Subcutaneous adipose tissue (tissue), 4 donors: Measurements from ENCODE around the gene CPA5. TPM values are rescaled to one million over a fixed set of nuclear protein-coding genes. Genes with fewer than 3 reads are reported as not detected.

Source experiments
- CTCF ChIP-seq: fragments of 450-650 bp; IDR thresholded peaks from one replicate; pipeline ENCODE4 v1.5.1; 2016; ENCODE audit warnings: low read depth, mild to moderate bottlenecking, control low read depth, antibody characterized with exemption, moderate library complexity
- total RNA-seq, 4 donors: library from RNA; depleted of rRNA; stranded (reverse); fragments of >200 nt; gene quantifications; one replicate each; pipeline ENCODE4 v1.1.0, GENCODE V29; 2016

Gene CPA5
- total RNA-seq, 4 donors from 2014 or later: not detected

GRCh38 chr7:130314305-130314704, 30.3 kb upstream of the CPA5 start:
- no peak for TF ChIP-seq CTCF

DNA sequence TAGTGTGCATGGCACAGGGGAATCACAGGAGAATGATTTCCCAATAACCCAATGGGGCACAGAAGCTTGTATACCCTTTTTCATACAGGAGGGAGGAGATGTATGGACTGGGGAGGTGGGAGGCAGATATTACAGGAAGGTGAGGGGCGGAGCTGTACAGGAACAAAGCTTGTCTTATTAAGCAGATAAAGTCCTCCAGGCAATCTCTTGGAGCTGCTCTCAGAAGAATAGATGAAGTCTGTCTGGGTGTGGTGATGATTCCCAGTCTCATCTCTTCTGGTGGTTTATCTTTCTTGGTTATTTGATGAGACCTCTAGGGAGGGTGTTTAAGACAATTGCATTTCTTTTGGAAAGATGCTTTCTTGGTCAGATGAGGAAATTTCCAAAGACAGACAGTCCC, 25.1 kb upstream of the CPA5 start:
- no peak for TF ChIP-seq CTCF

- TF ChIP-seq CTCF: no peak
Observed at GRCh38 chr7:130322615-130323014, 22.0 kb upstream of the CPA5 start.

- TF ChIP-seq CTCF: no peak
Observed at GRCh38 chr7:130324306-130324943, 20.2 kb upstream of the CPA5 start.

DNA sequence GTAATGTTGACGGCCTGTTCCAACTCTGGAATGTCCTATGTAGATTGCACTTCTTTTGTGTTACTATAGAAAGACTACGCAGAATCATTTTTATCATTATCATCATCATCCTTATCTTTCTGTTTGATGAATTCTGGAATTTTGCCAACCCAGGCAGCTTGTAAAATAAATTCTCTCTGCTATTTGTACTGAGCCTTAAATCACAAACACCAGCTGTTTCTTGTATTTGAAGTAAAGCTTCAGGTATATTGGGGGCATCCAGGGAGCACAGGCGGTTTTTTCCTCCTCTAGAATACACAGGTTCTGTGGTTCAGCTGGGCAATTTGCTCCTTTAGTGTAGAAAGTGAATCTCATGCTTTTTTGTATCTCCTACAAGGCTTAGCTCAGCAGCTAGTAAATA, 14.9 kb upstream of the CPA5 start:
- no peak for TF ChIP-seq CTCF

GRCh38 chr7:130332259-130333053, 12.2 kb upstream of the CPA5 start:
- TF ChIP-seq CTCF: no peak

DNA sequence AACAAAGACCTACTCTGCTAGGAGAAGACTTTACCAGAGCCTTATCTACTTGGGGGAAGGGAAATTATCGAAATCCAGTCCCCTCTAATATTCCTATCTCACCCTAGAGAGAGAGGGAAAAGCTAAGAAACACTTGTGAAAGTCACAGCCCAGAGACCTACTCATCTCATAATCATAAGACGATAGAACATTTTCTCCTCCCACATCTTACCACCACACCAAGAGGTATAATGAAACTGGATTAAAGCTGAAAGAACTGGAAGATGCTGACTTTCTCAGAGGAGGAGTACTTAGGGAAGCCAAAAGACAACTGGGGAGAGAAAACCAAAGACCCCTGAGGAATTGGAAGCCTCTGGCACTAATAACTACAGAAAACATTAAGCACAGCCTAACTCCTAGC, 10.8 kb upstream of the CPA5 start:
- no peak for TF ChIP-seq CTCF
